DLD1 (cell line): Measurements from ENCODE around the gene THEMIS.
"Not testable (repeated sequence)": the region's sequence is repeated elsewhere in the genome, so short reads cannot be mapped to it uniquely, and the experiment has no call there.

Source experiments
- in situ Hi-C: cut with HindIII; loops from 2 replicates; pipeline ENCODE4 v1.10.0; 2017; ENCODE audit warnings: low sequenced_read_pairs

THEMIS gene

DNA sequence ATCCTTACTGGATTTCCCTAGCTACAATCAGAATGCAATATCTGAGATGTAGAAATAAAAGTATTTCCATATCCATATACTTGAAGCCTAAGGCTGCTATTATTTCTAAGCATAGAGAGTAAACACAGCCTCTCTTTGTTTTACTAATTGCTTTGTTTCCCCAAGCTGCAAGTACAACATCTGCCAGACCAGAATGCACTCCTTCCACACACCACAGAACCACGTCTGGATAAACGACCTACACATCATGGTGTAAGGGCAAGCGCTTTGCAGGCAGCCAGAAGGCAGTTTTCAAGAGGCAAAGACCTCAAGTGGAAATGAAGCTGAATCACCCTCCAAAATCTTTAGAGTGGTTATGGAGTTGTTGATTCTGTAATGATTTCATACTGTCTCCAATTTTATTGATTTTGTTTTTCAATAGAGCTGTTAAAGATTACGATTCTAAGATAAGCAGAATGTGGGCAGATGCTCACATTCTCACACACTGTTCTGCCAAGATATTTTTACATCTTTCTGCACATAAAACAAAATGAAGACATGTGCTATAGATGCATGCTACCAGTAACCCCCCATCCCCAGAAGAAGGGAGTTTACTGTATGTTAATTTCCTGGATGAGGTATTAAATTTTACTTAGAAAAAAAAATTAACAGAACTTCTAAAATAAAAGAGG lies 88.8 kb downstream of the THEMIS start:
- in situ Hi-C loops: no loop called here

DNA sequence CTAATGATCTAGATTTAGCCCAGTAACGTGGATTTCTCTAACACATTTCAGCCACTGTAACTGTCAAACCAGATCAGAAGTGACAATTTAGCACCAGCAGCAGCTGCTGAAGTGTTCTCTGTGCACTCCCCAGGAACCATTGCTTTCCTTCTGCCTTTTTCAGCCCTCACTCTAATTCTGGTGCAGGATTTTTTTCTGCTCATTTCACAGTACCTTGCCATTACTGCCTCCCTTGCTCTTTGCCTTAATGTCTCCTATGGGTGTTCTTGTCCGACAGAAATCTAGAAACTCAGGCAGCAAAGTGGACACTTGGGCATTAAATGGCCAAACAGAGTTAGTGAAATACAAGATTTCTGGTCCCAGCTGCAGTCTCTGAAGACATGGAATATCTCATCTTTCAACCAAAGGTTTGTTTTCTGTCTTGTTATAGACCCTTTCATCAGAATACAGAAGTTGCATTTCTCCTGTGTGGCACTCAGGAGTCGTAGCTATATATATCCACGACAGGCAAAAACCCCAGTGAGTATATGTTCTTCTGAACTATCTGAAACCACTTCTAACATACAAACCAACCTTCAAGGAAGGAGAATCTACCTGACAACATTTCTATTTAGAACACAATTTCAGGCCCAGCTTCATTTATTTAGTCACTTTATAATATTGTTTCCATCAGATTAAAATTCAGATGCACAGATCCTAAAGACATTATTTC lies 92.9 kb downstream of the THEMIS start:
- in situ Hi-C loops: no loop called here

DNA sequence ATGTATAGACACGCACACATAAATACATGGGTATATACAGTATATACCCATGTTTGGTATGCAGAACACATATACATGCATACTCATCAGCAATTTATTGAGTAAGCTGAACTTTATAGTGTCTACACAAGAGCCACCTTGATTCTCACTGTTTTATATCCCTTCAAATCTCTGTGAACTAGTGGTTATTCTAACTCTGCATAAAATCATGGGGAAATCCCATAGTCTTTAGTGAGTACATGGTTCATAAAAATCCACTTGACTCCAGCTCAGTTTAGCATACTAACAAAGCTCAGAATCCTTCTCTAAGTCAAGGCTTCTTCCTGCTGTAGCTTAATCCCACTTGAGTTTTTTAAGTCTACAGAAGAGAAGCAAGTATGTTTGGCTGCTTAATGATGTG lies 104.1 kb downstream of the THEMIS start:
- in situ Hi-C loops: no loop called here

DNA sequence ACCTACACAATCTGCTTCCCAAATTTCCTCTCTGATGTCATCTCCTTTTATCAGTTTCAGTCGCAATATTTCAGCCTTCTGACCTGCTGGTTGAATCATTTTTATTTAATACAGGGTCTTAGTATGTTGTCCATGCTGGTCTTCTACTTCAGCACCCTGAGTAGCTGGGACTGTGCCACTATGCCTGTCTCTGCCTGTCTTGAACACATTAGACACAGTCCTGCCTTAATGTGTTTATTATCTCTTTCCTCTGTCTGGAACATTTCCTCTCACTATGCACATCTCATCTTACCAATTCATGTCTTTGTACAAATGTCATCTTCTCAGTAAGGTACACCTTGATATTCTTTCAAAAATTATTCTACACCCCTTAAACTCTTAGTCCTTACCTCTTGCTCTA lies 106.5 kb downstream of the THEMIS start:
- in situ Hi-C loops: no loop called here

DNA sequence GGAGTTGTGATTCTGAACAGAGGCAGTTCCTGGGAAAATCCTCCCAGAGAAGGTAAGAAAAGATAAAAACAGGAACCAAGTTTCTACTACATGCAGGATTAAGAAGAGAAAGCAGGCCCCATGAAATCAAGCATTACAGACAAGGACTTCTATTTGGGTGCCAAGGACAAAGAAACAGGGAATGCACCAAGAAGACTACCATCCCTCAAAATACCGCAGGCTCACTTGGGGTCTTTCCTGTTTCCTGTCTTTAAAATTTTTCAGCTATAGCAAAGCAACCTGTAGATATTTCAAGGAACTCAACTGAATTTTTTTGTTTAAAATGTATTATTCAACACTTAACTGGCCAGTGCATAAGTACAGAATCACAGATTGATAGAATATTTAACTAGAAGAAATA lies 107.5 kb downstream of the THEMIS start:
- in situ Hi-C loops: no loop called here

DNA sequence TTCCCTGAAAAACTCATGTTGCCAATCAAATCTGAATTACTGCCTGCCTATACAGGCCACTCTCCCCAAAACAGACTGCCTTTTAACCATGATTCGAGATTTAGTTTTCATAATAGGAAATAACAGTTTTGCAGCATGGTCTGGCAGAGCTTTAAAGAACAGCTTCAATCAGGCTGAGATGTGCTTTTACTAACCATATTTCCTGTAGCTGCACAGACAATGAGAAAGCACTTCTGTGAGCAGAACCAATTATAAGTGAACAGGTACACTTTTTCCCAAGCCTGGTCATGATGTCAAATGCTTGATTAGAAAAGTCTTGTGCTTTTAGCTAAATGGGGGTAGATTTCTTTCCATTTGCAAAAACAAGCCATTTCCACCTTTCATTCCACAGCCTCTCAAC lies 108.2 kb downstream of the THEMIS start:
- in situ Hi-C loops: no loop called here

DNA sequence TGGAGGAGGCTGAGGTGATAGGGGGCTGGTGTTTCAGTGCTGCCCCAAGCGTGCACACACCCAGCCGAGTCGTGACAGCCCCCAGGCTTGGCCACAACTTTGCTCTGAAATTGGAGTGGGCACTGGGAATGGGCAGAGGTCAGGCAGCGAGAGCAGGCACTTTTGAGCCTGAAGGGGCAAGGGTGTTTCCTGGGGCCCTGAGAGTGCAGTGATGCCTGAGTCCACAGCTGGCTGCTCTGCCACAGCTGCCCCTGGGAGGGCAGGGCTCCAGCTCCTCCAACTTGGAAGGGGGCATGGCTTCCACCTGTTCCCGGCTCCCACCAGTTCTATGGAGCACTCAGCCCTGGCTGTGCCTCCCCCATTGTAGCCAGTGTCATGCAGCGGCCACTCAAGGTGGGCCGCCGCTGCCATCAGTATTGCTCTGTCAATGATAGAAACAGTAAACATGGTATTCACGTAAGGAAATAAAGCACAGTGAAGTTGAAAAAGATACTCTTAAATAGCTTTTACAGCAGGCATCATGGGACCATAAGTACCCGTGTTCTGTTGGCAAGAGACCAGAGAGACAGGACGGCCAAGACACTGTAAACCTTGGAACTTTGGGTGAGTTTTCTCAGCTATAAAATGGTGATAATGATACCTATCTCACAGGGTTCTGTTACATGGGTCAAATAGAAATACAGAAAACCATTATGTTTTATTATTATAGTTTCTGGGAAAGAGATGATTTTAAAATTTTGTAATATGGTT lies 108.9 kb downstream of the THEMIS start:
- in situ Hi-C loops: no loop called here

DNA sequence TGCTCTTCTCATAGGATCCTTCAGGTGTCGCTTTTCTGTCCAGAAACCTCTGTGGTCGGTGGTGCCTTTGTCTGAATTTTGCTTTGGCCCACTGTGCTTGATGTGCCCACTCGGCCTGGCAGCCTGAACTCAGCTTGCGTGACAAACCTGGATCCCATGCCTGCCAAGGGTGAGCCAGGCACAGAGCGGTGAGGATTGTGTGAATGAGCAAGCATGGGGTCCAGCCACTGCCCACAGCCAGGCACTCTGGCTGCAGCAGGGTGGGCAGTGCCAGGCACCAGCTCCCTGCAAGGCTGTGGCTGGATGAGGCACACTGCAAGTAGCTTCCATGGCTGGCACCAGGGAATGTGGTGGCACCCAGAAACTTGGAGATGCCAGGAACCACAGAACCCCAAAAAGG lies 110.3 kb downstream of the THEMIS start:
- in situ Hi-C loops: no loop called here

DNA sequence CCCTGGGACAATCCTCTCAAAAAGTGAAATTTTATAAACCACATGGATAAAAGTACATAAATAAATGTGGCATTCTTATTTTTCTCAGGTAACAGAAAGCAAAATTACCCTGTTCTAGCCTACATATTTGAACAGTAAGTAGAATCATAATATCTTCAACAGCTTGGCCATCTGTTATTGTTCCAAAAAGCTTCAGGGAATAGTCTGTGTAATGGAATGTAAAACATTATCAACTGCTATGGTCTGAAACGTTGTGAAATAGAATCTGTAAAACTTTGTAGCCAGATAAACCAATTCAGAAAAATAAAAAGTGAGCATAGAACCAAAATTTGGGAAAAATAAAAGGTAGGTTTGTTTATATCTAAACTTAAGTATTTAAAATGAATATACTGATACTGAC lies 114.7 kb downstream of the THEMIS start:
- in situ Hi-C loops: no loop called here

DNA sequence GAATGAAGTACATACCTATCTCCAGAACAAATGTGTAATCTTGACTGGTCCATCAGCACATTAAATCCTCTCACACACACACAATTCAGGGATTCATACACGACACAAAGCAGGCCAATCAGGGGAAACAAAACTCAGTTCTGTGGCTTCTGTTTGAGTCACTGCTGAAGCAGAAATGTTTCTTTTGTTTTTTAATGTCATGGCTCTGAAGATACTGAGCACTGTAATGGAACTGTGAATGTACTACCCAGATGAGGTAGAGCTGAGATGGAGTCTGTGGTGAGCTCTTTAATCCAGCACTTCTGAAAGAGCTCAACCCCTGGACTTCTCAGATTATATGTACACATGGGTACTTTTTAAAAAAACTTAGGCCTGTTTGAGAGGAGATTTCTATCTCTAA lies 116.4 kb downstream of the THEMIS start:
- in situ Hi-C loops: no loop called here

DNA sequence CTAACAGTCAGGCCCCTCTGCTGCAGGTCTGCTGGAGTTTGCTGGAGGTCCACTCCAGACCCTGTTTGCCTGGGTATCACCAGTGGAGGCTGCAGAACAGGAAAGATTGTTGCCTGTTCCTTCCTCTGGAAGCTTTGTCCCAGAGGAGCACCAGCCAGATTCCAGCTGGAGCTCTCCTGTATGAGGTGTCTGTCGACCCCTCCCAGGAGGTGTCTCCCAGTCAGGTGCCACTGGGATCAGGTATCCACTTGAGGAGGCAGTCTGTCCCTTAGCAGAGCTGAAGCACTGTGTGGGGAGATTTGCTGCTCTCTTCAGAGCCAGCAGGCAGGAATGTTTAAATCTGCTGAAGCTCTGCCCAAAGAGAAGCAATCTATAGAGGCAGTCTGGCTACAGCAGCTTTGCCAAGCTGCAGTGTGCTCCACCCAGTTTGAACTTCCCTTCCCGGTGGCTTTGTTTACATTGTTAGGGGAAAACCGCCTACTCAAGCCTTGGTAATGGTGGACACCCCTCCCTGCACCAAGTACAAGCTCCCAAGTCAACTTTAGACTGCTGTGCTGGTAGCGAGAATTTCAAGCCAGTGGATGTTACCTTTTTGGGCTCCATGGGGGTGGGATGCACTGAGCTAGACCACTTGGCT lies 119.1 kb downstream of the THEMIS start:
- in situ Hi-C loops: not testable (repeated sequence)

DNA sequence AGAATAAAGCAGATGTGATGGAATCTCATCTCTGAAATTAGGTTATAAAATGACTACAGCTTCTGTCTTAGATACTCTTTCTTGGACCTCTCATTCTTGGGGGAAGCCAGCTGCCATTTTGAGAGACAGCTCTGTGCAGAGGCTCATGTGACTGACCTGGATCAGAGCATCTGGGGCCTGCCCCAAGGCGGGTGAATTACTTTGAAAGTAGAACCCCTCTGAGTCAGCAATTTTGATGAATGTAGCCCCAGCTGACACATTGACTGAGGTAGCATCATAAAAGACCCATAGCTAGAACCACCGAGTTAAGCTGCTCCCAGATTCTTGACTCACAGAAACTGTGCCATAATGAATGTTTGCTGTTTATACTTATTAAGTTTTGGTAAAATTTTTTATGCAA lies 124.5 kb downstream of the THEMIS start:
- in situ Hi-C loops: no loop called here

DNA sequence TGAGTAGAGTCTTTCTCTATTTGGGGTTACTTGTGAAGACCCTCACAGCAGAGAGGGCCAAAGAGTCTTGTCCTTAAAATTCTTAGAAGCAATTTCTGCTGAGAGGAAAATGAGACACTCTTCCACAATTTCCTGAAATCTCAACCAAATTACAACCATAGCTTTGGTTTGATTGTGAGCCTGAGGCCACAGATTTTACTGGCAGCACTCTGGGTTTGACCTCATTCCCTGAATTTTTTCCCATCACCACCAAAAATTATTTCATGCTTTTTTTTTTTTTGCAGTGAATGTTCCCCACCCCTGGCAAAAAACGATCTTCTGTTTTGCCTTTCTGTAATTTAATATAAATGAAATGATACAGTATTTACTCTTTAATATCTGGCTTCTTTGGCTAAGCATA lies 125.5 kb downstream of the THEMIS start:
- in situ Hi-C loops: no loop called here

DNA sequence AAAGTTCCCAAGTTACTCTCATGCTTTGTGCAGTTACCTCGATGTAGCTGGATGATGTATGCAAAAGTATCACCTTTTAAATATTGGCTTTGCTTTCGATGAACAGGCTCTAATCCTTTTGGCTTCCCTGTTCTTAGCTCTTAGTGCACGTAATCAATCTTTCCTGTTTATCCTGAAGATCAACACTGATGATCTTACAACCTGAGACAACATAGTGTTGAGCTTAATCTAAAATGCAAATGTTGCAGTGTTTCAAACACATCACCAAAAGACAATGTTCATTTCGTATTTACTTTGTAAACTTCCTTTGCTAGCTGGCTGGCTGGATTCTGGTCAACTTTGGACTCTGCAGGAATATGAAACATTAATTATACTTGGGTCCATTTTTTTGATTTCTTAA lies 132.1 kb downstream of the THEMIS start:
- in situ Hi-C loops: no loop called here

DNA sequence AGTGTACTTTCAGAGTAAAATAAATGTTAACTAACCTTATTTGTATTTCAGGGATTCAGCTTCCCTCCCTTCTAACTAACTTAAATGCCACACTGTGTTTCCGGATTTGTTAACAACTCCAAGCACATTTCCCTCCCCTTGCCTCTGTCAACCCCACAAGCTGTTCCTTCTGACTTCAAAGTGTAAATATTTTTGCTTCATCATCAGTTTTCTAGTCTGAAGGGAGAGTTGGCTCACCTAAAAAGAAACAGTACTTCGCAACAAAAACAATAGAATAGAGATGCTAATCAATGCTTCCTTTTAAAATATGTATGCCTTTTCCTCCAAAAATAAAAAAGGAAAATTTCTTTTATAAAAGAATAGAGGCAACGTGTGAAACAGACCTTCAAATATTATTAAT lies 132.6 kb downstream of the THEMIS start:
- in situ Hi-C loops: no loop called here

DNA sequence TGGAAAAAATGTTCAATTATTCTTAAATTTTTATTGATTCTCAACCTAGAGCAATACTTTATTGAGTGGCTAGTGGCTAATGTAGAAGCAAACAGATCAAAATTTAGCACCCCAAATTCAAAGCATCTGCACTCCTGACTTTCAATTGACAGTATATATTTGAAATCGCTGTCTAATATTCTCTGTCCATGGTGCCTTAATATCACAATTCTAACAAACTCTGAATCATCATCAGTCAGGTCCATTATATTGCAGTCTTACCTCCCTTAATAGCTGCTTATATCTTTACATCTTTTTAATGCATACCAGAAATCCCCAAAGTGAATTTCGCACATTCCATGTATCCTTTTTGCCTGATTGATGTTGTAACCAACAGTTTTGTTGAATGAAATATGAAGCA lies 134.9 kb downstream of the THEMIS start:
- in situ Hi-C loops: no loop called here

DNA sequence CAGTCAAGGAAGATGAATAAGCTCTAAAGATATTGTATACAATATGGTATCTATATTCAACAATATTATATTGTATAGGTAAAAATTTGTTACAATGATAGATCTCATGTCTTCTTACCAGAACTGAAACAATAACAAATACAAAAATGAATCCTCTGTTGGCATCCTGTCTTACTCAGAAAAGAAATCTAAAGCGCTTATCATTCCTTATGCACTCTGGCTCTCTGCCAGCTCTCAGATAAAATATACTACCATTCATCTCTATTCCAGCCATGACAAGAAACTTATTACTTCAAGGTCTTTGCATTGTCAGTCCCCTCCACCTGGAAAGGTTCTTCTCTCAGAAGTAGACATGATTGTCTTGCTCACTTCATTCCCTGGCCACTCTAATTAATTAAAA lies 138.6 kb downstream of the THEMIS start:
- in situ Hi-C loops: no loop called here

DNA sequence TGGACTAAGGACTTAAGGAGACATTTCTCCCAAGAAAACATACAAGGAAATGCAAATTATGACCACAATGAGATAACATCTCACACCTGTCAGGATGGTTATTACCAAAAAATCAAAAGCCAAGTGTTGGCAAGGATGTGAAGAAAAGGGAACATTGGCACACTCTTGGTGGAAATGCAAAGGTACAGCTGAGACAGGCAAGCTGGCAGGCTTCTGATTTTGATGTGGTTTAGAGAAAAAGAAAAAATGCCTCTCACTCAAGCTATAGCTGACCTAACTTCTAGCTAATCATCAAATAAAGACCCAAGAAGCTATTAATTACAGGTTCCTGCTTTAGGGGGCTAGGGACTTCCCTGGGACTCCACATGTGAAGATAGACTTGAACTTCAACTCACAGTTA lies 139.8 kb downstream of the THEMIS start:
- in situ Hi-C loops: no loop called here

DNA sequence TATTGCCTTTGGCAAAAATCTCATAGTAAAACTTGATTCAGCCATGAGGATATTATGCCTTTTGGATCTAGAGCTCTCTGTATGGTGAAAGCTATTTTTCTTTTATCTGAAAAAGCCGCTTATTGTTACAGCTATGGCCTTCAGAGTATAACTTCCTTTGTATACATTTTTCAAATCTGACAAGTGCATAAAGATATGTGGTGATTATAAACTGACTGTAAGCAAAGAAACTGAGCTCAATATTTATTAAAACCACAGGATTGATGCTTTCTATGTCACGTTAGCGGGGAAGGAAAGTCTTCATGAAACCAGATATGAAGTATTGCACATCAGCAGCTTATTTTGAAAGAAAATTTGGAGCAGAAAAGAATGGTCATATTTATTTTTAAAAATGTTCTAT lies 151.8 kb downstream of the THEMIS start:
- in situ Hi-C loops: no loop called here

DNA sequence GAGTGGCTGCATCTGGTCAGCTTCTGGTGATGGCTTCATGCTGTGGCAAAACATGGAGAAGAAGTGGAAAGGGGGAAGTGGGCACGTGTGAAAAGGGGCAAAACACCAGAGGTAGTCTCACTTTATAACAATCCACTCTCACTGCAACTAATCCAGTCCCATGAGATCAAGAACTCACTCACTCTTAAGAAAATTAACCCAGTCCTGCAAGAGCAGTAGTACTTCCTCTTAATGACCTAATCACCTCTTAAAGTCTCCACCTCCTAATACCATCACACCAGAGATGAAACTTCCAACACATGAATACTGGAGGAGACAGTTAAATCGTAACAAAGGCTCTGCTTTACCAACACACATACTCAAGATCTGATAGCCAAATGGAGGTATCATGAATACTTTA lies 152.6 kb downstream of the THEMIS start:
- in situ Hi-C loops: no loop called here

DNA sequence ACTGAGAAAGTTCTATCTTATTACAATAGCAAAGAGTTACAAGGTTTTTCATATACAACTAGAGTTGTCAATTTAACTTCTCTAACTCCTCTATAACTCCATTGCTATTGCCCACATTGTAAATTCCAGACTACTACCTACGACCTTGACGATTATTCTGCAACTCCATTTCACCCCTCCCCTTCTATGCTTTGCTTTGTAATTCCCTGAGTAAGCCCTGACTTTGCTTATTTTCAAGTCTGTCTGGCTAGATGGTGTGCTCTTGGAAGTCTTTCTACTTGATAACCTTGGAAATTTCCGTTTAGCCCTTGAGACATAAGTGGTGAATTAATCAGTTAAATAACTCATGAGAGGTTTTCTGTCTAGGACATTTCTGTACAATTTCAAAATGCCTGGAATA lies 162.4 kb downstream of the THEMIS start:
- in situ Hi-C loops: no loop called here

DNA sequence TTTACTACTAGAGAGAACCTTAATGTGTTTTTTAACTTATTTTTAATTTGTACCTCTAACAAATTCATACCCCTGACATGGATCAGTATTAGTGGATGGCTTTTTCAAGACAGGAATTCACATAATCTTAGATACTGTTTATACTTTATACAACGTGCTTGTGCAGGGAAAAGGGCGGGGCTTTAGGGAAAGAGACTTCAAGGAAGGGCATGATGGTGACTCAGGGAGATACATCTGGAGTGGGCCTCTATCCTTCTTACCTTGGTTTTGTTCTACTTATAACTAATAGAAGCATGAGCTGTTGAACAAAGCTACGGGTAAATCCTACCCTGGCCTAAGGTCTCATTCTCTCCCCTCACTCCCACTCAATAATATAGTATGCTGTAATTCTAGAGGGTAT lies 163.1 kb downstream of the THEMIS start:
- in situ Hi-C loops: no loop called here
